Myometrial cell (primary cell): ENCODE results near the gene PDSS2. TPM values are rescaled to one million over a fixed set of nuclear protein-coding genes. Genes with fewer than 3 reads are reported as not detected.

ENCODE experiments used
- total RNA-seq: library from RNA; depleted of rRNA; stranded (reverse); fragments of >200 nt; gene quantifications from 2 replicates; pipeline ENCODE4 v1.2.3, GENCODE V29; 2015

PDSS2 gene, protein sequence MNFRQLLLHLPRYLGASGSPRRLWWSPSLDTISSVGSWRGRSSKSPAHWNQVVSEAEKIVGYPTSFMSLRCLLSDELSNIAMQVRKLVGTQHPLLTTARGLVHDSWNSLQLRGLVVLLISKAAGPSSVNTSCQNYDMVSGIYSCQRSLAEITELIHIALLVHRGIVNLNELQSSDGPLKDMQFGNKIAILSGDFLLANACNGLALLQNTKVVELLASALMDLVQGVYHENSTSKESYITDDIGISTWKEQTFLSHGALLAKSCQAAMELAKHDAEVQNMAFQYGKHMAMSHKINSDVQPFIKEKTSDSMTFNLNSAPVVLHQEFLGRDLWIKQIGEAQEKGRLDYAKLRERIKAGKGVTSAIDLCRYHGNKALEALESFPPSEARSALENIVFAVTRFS
- total RNA-seq, result 10.4 and 17.9 TPM in 2 replicates

DNA sequence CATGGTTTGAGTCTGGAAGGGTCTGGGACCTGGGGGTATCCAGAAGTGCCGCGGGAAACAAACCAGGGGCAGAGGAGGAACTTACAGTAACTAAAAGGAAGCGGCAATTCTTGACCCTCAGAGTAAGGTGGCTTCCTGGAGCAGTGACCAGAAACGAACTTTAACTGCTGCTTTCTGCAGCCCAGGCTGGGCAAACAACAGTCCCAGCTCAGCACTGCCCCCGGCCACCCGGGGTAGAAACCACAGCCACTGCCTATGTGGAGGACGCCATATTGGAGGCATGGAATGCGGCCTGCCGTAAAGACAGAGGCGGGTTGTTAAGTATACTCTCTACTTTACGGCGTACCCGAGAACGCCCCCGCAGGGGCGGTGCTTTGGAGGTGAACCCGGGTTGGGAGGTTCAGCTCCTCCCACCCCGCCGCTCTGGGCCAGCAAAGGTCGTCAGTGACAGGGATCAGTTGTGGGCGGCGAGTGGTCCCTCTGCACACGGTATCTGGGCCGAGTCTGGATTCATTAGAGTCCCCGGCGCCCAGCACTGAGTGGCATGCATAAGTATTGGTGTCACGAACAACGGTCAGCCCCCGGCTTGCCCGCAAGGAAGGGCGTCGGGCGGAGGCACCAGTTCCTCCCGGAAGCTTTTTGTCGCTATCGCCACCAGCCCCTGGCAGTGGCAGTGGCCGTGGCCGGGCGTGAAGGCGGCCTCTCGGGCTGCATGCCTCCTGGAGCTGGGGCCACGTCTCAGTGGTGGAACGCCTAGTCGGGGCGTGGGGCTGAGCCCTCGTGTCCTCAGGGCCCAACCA is at the start of gene PDSS2:
PDSS2 (minus strand) TSS at position 282 of the 800 bp plus-strand sequence; CDS start at position 3, 279 bp downstream.

GRCh38 chr6:107489636-107490565 is 30.5 kb upstream of the PDSS2 start, which contains the start of gene SOBP:
Gene SOBP, plus strand, starts transcription at chr6:107490117. Its CDS starts 500 bp downstream, at chr6:107490617.

DNA sequence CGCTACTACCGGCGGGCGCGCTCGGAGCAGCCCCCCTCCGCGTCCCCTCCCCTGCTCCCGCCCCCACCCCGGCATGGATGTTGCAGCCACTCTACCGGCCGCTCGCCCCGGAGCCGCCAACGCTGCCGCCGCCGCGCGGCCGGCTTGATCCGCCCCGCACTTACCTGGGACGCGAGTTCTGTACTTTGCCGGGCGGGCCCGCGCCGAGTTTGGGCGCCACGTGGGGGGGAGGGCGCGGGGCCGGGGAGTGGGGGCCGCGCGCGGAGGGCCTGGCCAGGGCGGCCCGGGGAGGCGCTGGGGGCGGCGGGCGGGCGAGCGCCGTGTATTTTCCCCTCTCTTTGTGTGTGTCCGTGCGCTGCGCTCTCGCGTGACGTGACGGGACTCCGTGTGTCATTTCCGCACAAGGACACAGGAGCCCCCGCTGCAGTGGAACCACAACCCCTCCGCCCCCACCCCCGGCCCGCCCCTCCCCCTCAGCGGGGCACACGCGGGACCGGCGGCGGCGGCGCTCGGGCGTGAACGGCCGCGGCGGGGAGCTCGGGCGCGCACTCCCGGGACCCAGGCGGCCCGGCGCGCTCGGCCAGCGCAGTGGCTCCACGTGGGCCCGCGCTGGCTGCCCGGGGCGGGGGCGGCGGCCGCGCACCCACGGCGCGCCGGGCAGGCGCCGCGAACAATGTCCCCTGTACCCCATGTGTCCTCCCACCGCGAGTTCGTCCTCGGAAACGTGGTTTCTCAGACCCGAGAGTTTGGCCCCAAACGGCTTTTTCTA is 344.3 kb downstream of the PDSS2 start, which contains the start of gene BEND3:
BEND3 (minus strand) TSS at position 590 of the 769 bp plus-strand sequence. CDS start 16,230 bp downstream, outside the sequence.

Other genes starting within 250 kb of the PDSS2 start
- 0.53 and 1.2 TPM in 2 replicates for gene SOBP, start 30.6 kb upstream of the PDSS2 start, total RNA-seq